NCI-H2107 treated with DMSO at 0.1 percent for 48 hours (cell line): ENCODE results near the gene BCDIN3D.
"Not testable (repeated sequence)": the region's sequence is repeated elsewhere in the genome, so short reads cannot be mapped to it uniquely, and the experiment has no call there.

Source experiments
- DNase-seq: peaks from one replicate; lab custom pipeline; 2025; ENCODE audit not compliant: unreplicated experiment; lab: John Stamatoyannopoulos, UW

Gene BCDIN3D

GRCh38 chr12:49877066-49877465, 34.2 kb upstream of the BCDIN3D start:
- no peak for DNase-seq

- DNase-seq, result no peak
Measured at GRCh38 chr12:49876070-49876469, 33.2 kb upstream of the BCDIN3D start.

- DNase-seq, result no peak
Measured at GRCh38 chr12:49875115-49875720, 32.3 kb upstream of the BCDIN3D start.

GRCh38 chr12:49874142-49874897, 31.4 kb upstream of the BCDIN3D start:
- no peak for DNase-seq

GRCh38 chr12:49873361-49873934, 30.5 kb upstream of the BCDIN3D start:
- DNase-seq, result no peak

GRCh38 chr12:49872781-49873181, 29.9 kb upstream of the BCDIN3D start:
- DNase-seq, result no peak

- DNase-seq, result no peak
Measured at GRCh38 chr12:49872381-49872780, 29.5 kb upstream of the BCDIN3D start.

GRCh38 chr12:49871811-49872251, 28.9 kb upstream of the BCDIN3D start:
- DNase-seq, result not testable (repeated sequence)

GRCh38 chr12:49871263-49871561, 28.3 kb upstream of the BCDIN3D start:
- DNase-seq, result no peak

- no peak for DNase-seq
Measured at GRCh38 chr12:49870501-49871262, 27.8 kb upstream of the BCDIN3D start.

GRCh38 chr12:49869816-49870500, 27.1 kb upstream of the BCDIN3D start:
- DNase-seq, result no peak

GRCh38 chr12:49868952-49869815, 26.3 kb upstream of the BCDIN3D start:
- DNase-seq, result peak; percentile 80

- no peak for DNase-seq
Measured at GRCh38 chr12:49868449-49868848, 25.5 kb upstream of the BCDIN3D start.

- DNase-seq, result no peak
Measured at GRCh38 chr12:49867570-49868341, 24.9 kb upstream of the BCDIN3D start.

GRCh38 chr12:49866859-49867569, 24.1 kb upstream of the BCDIN3D start:
- peak; percentile 47 for DNase-seq

GRCh38 chr12:49865782-49866135, 22.9 kb upstream of the BCDIN3D start:
- no peak for DNase-seq

- no peak for DNase-seq
Measured at GRCh38 chr12:49865109-49865781, 22.3 kb upstream of the BCDIN3D start.

- DNase-seq, result no peak
Measured at GRCh38 chr12:49864798-49865090, 21.8 kb upstream of the BCDIN3D start.
